ENCODE results near the gene RNF130. TPM values are rescaled to one million over a fixed set of nuclear protein-coding genes. Genes with fewer than 3 reads are reported as not detected.

RNF130 gene
- total RNA-seq, 3 donors from 2014 or later: 36.1 to 75.7 (median 56.1) TPM

DNA sequence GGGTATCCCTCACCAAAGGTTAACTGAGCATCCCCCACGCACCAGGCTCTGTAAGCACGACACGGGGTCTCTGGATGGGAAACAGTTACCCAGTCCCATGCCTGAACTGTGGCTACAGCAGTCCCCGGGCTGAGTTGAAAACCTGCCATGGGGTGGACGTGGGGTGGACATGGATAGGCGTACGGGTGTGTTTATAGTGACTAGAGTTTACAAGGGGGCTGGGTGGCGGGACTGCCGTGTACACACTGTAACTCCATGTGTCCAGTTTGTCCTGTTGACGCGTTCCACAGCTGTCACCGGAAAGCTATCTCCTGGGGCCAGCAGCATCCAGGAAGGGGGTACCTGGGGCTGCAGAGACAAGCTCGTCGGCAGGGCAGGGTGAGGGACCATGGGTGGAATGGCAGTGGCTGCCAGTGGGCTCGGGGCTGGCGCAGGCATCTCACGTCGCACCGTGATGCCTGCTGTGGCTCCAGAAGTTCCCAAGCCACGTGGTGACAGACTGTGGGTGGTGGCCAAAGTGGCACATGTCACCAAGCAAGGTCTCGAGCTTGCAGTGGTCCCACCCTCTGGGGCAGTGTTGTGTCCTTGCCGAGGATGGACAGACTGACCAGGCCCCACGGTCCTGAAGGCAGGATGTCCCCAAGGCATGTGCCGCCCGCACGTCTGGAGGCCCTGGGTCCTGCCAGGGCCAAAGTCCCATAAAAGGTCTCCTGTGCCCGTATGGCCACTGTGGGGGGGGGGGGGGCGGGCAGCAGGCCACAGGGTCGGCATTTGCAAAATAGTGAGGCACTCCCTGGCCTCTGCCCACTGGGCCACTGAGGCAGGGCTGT, 29.3 kb upstream of the RNF130 start:
- H3K4me1 ChIP-seq (ENCODE audit: low read depth): no peaks in the 10 kb centered on the region
- intact Hi-C loops (cut with DNase I, micrococcal nuclease): no loop called here
- TF ChIP-seq, protein P1, sequence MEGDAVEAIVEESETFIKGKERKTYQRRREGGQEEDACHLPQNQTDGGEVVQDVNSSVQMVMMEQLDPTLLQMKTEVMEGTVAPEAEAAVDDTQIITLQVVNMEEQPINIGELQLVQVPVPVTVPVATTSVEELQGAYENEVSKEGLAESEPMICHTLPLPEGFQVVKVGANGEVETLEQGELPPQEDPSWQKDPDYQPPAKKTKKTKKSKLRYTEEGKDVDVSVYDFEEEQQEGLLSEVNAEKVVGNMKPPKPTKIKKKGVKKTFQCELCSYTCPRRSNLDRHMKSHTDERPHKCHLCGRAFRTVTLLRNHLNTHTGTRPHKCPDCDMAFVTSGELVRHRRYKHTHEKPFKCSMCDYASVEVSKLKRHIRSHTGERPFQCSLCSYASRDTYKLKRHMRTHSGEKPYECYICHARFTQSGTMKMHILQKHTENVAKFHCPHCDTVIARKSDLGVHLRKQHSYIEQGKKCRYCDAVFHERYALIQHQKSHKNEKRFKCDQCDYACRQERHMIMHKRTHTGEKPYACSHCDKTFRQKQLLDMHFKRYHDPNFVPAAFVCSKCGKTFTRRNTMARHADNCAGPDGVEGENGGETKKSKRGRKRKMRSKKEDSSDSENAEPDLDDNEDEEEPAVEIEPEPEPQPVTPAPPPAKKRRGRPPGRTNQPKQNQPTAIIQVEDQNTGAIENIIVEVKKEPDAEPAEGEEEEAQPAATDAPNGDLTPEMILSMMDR (IDR thresholded peaks at IDR 0.05): no peak
- no peaks in the 10 kb centered on the region for H3K9me3 ChIP-seq
- no peaks in the 10 kb centered on the region for H3K36me3 ChIP-seq (ENCODE audit: low read depth)
- no peak for ATAC-seq
- DNase-seq: peak in 1 of 3 donors; percentile 39
- H3K4me3 ChIP-seq: no peak overlapping the region

DNA sequence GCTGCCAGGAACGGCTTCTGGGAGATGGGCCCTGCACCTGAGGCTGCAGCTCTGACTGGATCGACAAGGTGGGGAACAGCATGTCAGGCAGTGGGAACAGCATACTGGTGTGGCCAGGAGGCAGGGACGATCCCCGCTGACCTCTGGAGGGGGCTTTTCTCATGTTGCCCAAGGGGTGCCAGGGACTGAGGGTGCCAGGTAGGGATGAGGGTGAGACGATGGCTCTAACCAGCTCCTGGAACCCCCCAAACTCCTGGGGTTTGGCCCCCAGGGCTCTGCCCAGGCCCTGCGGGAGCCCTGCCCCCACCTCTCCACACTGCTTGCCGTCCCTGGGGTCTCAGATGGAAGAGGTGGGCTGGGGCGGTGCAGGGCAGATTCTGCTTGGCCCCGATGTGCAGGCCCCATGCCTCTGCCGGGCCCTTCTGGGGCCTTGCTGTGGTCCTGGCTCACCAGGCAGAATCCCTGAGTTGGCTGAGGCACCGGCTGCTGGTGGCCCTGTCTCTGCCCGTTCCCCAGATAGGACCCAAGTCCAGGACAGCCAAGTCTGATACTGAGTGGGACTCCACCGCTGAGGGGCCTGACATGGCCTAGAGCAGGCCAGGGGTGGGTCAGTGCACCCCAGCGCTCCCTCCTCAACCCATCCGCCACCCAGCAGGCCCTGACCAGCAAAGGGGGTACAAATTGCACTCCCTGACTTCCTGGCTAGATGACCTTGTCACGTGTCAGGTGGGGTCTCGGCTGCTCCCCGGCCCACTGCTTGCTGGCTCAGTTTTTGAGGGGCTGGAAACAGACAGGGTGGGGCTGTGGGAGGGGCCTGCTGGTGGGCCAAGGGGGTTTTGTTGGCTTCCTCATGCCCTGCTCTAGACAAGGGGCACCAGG, 28.4 kb upstream of the RNF130 start:
- Histone ChIP-seq H3K9me3 (no peaks in the 10 kb centered on the region), H3K4me3 (no peak overlapping the region), H3K36me3 (ENCODE audit: low read depth) (no peaks in the 10 kb centered on the region), H3K4me1 (ENCODE audit: low read depth) (no peaks in the 10 kb centered on the region)
- intact Hi-C loops (cut with DNase I, micrococcal nuclease): no loop called here
- no peak for DNase-seq
- TF ChIP-seq, protein P1 (IDR thresholded peaks at IDR 0.05): no peak
- peak; percentile 23 for ATAC-seq

GRCh38 chr5:180098991-180099732, 27.6 kb upstream of the RNF130 start:
- intact Hi-C loops (cut with DNase I, micrococcal nuclease): no loop called here
- no peak for ATAC-seq
- no peak overlapping the region for H3K4me3 ChIP-seq
- H3K4me1 ChIP-seq (ENCODE audit: low read depth): no peaks in the 10 kb centered on the region
- H3K36me3 ChIP-seq (ENCODE audit: low read depth): no peaks in the 10 kb centered on the region
- peak in 1 of 3 donors; percentile 43 for DNase-seq
- TF ChIP-seq, protein P1 (IDR thresholded peaks at IDR 0.05): no peak
- no peaks in the 10 kb centered on the region for H3K9me3 ChIP-seq

- H3K4me3 ChIP-seq: no peak overlapping the region
- no peaks in the 10 kb centered on the region for H3K36me3 ChIP-seq (ENCODE audit: low read depth)
- DNase-seq (no peak), ATAC-seq (no peak)
- H3K4me1 ChIP-seq (ENCODE audit: low read depth): no peaks in the 10 kb centered on the region
- intact Hi-C loops (cut with DNase I, micrococcal nuclease): no loop called here
- no peaks in the 10 kb centered on the region for H3K9me3 ChIP-seq
- TF ChIP-seq, protein P1 (IDR thresholded peaks at IDR 0.05): no peak
These were observed 27.0 kb upstream of the RNF130 start for GRCh38 chr5:180098526-180098925.

- Histone ChIP-seq H3K4me1 (ENCODE audit: low read depth) (no peaks in the 10 kb centered on the region), H3K4me3 (no peak overlapping the region), H3K9me3 (no peaks in the 10 kb centered on the region), H3K36me3 (ENCODE audit: low read depth) (no peaks in the 10 kb centered on the region)
- DNase-seq (no peak), ATAC-seq (no peak)
- intact Hi-C loops (cut with DNase I, micrococcal nuclease): no loop called here
- TF ChIP-seq, protein P1 (IDR thresholded peaks at IDR 0.05): no peak
These were observed 26.4 kb upstream of the RNF130 start for GRCh38 chr5:180097926-180098325.
